ENCODE results near the gene TMEM132C.

GRCh38 chr12:128639089-128639488 lies 372.1 kb downstream of the TMEM132C start:
- TF ChIP-seq CTCF (IDR thresholded peaks at IDR 0.05; ENCODE audit: insufficient read depth, low read length), result no peak
- no peak for TF ChIP-seq POLR2AphosphoS5 (IDR thresholded peaks at IDR 0.05; ENCODE audit: low read depth)
- TF ChIP-seq SPI1 (IDR thresholded peaks at IDR 0.05; ENCODE audit: borderline replicate concordance, low read depth), result no peak

Data from HL-60 (cell line).